ENCODE results near the gene IQCF5.

- TF ChIP-seq RAD21 (IDR thresholded peaks at IDR 0.05; ENCODE audit: low read length) (no peak), POLR2A (IDR thresholded peaks at IDR 0.05; ENCODE audit: low read depth, low read length) (no peak), USF2 (IDR thresholded peaks at IDR 0.05; ENCODE audit: low read depth, low read length) (no peak)
These were observed 19.0 kb upstream of the IQCF5 start for GRCh38 chr3:51894391-51894790.
